ENCODE measurements around the gene STXBP3. TPM values are rescaled to one million over a fixed set of nuclear protein-coding genes. Genes with fewer than 3 reads are reported as not detected.
A peak's percentile ranks its signal among the peaks of the same experiment; 100 is the strongest.

The STXBP3 gene
- total and polyA plus RNA-seq, 3 donors from 2014 or later = 22.7 to 71.8 (median 59.6) TPM

DNA sequence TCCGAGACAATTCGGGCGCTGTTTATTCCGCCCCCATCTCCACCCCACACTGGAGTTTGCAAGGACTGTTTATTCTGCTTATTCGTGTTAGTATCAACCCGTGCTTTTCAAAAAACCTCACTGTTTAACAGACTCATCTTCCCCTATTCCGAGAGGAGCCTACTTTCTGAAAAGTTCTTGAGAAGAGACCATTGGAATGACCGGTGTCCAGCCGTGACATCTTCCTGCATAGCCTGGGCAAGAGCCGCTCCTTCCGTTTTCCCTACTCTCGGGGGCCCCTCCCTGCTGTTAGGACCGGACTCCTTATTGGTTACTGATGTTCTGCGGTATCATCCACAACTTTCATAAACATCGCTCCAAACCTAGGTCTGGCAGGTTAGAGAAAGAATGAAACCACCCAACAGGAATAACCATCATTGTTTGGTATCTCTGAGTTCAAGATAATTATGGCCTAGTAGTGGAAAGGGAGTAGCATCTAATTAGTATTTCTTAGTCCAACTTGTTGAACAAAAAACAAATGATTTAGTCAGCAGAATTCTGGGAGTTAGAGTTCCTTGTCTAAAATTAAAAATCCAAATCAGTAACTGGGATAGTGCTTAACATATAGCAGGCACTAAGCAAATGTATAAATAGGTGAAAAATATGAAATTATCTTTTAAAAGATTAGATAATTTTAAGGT lies 837 bp downstream of the STXBP3 start:
- 0 to 2% methylated on average over 15 of the region's 15 CpGs for WGBS, 2 donors
- peak overlapping the region; percentile 86 to 98 for H3K27ac ChIP-seq
- TF ChIP-seq, protein P1, sequence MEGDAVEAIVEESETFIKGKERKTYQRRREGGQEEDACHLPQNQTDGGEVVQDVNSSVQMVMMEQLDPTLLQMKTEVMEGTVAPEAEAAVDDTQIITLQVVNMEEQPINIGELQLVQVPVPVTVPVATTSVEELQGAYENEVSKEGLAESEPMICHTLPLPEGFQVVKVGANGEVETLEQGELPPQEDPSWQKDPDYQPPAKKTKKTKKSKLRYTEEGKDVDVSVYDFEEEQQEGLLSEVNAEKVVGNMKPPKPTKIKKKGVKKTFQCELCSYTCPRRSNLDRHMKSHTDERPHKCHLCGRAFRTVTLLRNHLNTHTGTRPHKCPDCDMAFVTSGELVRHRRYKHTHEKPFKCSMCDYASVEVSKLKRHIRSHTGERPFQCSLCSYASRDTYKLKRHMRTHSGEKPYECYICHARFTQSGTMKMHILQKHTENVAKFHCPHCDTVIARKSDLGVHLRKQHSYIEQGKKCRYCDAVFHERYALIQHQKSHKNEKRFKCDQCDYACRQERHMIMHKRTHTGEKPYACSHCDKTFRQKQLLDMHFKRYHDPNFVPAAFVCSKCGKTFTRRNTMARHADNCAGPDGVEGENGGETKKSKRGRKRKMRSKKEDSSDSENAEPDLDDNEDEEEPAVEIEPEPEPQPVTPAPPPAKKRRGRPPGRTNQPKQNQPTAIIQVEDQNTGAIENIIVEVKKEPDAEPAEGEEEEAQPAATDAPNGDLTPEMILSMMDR (IDR thresholded peaks at IDR 0.05) = no peak
- no peak for TF ChIP-seq POLR2A (IDR thresholded peaks at IDR 0.05)
- H3K36me3 ChIP-seq (ENCODE audit: low read depth, missing control alignments) = no peaks in the 10 kb centered on the region
- H3K4me3 ChIP-seq = peak overlapping the region; percentile 78 to 88
- H3K9me3 ChIP-seq = no peaks in the 10 kb centered on the region
- H3K4me1 ChIP-seq = peaks cover 4% of the 10 kb centered on the region
- intact Hi-C loops (cut with DNase I; ENCODE audit: low total_unique reads) = no loop called here
- peak; percentile 92 for DNase-seq
- H3K27me3 ChIP-seq = no peaks in the 10 kb centered on the region

DNA sequence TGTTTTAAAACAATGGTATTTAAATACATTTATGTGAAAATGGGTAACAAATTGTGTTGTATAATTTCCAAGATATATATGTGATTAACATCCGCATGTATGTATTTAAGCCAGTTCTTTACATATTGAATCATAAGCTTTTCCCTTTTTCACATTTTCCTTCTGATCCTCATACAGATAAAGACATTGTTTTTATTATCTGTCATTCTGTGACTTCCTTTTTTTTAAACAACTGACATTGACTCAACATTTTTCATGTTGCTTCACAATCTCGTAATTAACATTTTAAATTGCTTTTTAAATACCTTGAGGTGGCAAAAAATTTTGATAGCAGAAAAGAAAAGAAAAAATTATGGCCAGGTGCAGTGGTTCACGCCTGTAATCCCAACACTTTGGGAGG lies 1.4 kb downstream of the STXBP3 start:
- Histone ChIP-seq H3K27ac (peak overlapping the region in 1 of 2 donors; percentile 98), H3K4me1 (peaks cover 4% of the 10 kb centered on the region), H3K4me3 (peak overlapping the region; percentile 78 to 88), H3K9me3 (no peaks in the 10 kb centered on the region), H3K36me3 (ENCODE audit: low read depth, missing control alignments) (no peaks in the 10 kb centered on the region), H3K27me3 (no peaks in the 10 kb centered on the region)
- no peak for DNase-seq
- intact Hi-C loops (cut with DNase I; ENCODE audit: low total_unique reads) = no loop called here
- TF ChIP-seq, protein P1 (IDR thresholded peaks at IDR 0.05) = no peak
- TF ChIP-seq POLR2A (IDR thresholded peaks at IDR 0.05) = no peak
- WGBS, 2 donors = 56 to 75% methylated on average over 3 of the region's 3 CpGs

DNA sequence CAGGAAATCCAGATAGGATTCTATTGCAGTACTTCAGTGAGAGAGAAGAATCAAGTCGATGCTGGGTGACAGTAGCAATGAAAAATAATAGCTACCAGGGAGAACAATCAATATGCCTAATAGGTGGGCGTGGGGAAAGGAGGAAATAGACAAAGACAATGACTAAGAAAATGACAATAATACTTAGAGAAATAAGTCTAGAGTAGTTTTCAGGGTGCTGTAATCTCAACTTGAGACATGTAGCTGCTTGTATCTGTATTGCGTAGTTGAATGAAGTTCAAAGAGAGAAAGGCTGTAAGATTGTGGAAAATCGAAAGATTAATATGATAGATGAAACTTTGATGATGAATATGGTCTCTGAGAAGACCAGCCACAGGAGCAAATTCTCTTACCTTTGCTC lies 2.6 kb downstream of the STXBP3 start:
- Histone ChIP-seq H3K27ac (no peak overlapping the region), H3K9me3 (no peaks in the 10 kb centered on the region), H3K4me3 (no peak overlapping the region), H3K36me3 (ENCODE audit: low read depth, missing control alignments) (no peaks in the 10 kb centered on the region), H3K4me1 (peaks cover 4% of the 10 kb centered on the region), H3K27me3 (no peaks in the 10 kb centered on the region)
- intact Hi-C loops (cut with DNase I; ENCODE audit: low total_unique reads) = no loop called here
- no peak for TF ChIP-seq POLR2A (IDR thresholded peaks at IDR 0.05)
- DNase-seq = no peak
- WGBS, 2 donors = 81 to 88% methylated on average over 4 of the region's 4 CpGs

DNA sequence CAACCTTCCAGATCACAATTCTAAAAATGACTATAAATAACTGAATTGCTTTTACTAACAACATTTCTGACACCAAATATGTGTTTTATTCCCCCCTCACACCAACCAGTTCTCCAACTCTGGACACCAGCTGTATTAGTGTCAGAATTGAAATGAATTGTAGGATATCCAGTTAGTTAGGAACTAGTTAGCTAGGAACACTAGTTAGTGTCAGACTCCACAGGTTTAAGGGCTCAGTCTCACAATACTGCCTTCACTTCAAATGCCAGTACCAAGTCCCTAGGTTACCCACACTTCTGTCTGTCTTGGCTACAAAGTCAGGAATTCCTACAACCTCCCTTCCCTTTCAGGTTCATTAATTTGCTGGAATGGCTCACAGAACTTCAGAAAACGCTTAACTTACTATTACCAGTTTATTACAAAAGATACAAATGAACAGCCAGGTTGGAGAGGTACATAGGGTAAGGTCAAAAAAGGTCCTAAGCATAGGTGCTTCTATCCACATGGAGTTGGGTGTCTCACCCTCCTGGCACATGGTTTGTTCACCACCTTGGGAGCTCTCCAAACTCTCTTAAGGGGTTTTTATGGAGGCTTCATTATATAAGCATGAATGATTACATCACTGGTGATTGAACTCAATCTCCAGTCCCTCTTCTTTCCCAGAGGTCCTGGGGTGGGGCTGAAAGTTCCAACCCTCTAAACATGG lies 4.2 kb downstream of the STXBP3 start:
- TF ChIP-seq, protein P1 (IDR thresholded peaks at IDR 0.05) = no peak
- no peak for TF ChIP-seq POLR2A (IDR thresholded peaks at IDR 0.05)
- DNase-seq = no peak
- 64 to 79% methylated on average over 1 of the region's 1 CpG for WGBS, 2 donors
- H3K4me3 ChIP-seq = no peak overlapping the region
- H3K9me3 ChIP-seq = no peaks in the 10 kb centered on the region
- no peak overlapping the region for H3K27ac ChIP-seq
- no peaks in the 10 kb centered on the region for H3K36me3 ChIP-seq (ENCODE audit: low read depth, missing control alignments)
- no peaks in the 10 kb centered on the region for H3K27me3 ChIP-seq
- intact Hi-C loops (cut with DNase I; ENCODE audit: low total_unique reads) = no loop called here
- H3K4me1 ChIP-seq = peaks cover 4% of the 10 kb centered on the region

DNA sequence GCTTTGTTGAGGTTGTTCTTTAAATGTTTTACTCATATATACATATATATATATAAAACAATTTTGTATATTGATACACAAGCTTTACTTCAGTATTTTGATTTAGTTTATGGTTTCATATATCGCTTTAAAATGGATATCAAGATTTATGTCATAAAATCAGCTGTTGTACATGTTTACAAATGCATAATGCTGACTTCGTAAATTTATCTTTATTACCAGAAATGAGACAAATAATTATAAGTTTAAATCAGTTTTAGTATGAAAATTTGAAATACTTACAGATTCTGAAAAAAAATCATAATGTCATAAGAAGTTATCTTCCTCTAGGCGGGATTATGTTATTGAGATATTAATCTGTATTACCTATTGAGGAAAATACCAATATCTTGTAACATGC lies 6.9 kb downstream of the STXBP3 start:
- intact Hi-C loops (cut with DNase I; ENCODE audit: low total_unique reads) = no loop called here
- Histone ChIP-seq H3K36me3 (ENCODE audit: low read depth, missing control alignments) (no peaks in the 10 kb centered on the region), H3K4me1 (no peaks in the 10 kb centered on the region), H3K27me3 (no peaks in the 10 kb centered on the region), H3K4me3 (no peak overlapping the region), H3K27ac (no peak overlapping the region), H3K9me3 (no peaks in the 10 kb centered on the region)
- TF ChIP-seq, protein P1 (IDR thresholded peaks at IDR 0.05) = no peak
- TF ChIP-seq POLR2A (IDR thresholded peaks at IDR 0.05) = no peak
- 62 to 94% methylated on average over 3 of the region's 3 CpGs for WGBS, 2 donors
- no peak for DNase-seq
